GM23248 (cell line): ENCODE results near the gene NIN. TPM values are rescaled to one million over a fixed set of nuclear protein-coding genes. Genes with fewer than 3 reads are reported as not detected.

Experiments used
- DNase-seq: peaks from one replicate; pipeline ENCODE4 v3.0.0-alpha.2; 2015
- H2AFZ ChIP-seq: fragments of 200-600 bp; sonication (generic); 2 replicates; pipeline ENCODE4 v1.6.1; 2016; ENCODE audit warnings: antibody characterized with exemption
- H3F3A ChIP-seq: fragments of 200-600 bp; sonication (generic); 2 replicates; pipeline ENCODE4 v1.6.1; 2016; ENCODE audit warnings: mild to moderate bottlenecking, antibody characterized with exemption, mixed run types; ENCODE audit not compliant: insufficient read depth
- H3K27ac ChIP-seq: fragments of 200-600 bp; sonication (generic); 2 replicates; pipeline ENCODE4 v1.5.1; 2016; ENCODE audit warnings: mild to moderate bottlenecking
- H3K27me3 ChIP-seq: fragments of 200-600 bp; sonication (generic); replicated peaks from 2 replicates; pipeline ENCODE4 v1.6.1; 2016; ENCODE audit warnings: mild to moderate bottlenecking; ENCODE audit not compliant: insufficient read depth
- H3K36me3 ChIP-seq: fragments of 200-600 bp; sonication (generic); 2 replicates; pipeline ENCODE4 v1.6.1; 2016; ENCODE audit warnings: low read depth, mild to moderate bottlenecking
- H3K4me1 ChIP-seq: fragments of 200-600 bp; sonication (generic); 2 replicates; pipeline ENCODE4 v1.6.1; 2016; ENCODE audit warnings: mild to moderate bottlenecking; ENCODE audit not compliant: insufficient read depth
- H3K4me2 ChIP-seq: fragments of 200-600 bp; sonication (generic); one replicate; pipeline ENCODE4 v1.6.1; 2016; ENCODE audit warnings: mild to moderate bottlenecking; ENCODE audit not compliant: unreplicated experiment
- H3K4me3 ChIP-seq: fragments of 200-600 bp; sonication (generic); 2 replicates; pipeline ENCODE4 v1.5.1; 2016; ENCODE audit warnings: mild to moderate bottlenecking
- H3K79me2 ChIP-seq: fragments of 200-600 bp; sonication (generic); 2 replicates; pipeline ENCODE4 v1.6.1; 2016; ENCODE audit warnings: mild to moderate bottlenecking; ENCODE audit not compliant: insufficient read depth
- H3K9ac ChIP-seq: fragments of 200-600 bp; sonication (generic); 2 replicates; pipeline ENCODE4 v1.6.1; 2016; ENCODE audit warnings: mild to moderate bottlenecking
- H3K9me2 ChIP-seq: fragments of 200-600 bp; sonication (generic); 2 replicates; pipeline ENCODE4 v1.6.1; 2016; ENCODE audit warnings: mixed run types, mild to moderate bottlenecking, moderate library complexity; ENCODE audit not compliant: insufficient read depth
- H3K9me3 ChIP-seq: fragments of 200-600 bp; sonication (generic); one replicate; pipeline ENCODE4 v1.6.1; 2017; ENCODE audit warnings: low read depth
- H4K20me1 ChIP-seq: fragments of 200-600 bp; sonication (generic); 2 replicates; pipeline ENCODE4 v1.6.0; 2016; ENCODE audit not compliant: insufficient read depth
- EZH2 ChIP-seq: fragments of 200-600 bp; sonication (generic); IDR thresholded peaks from 2 replicates; pipeline ENCODE4 v1.6.1; 2018; ENCODE audit warnings: antibody characterized with exemption, mild to moderate bottlenecking; ENCODE audit not compliant: insufficient read depth, poor library complexity, severe bottlenecking
- EZH2phosphoT487 ChIP-seq: fragments of 200-600 bp; sonication (generic); IDR thresholded peaks from 2 replicates; pipeline ENCODE4 v1.6.1; 2018; ENCODE audit warnings: antibody characterized with exemption, moderate library complexity, mild to moderate bottlenecking, low read depth; ENCODE audit not compliant: insufficient read depth
- WGBS, 2 experiments: methylation state at CpG; one replicate each; pipeline ENCODE4 v1.1.6; 2015 to 2017; ENCODE audit warnings: low lambda C conversion rate in 2 of 2, low coverage in 1 of 2; ENCODE audit errors: missing lambda C conversion rate in 2 of 2; 5-methylcytosine and 5-hydroxymethylcytosine counted together
- in situ Hi-C: fragments of 300-500 bp; cut with MboI; formaldehyde crosslinking; loops from 2 replicates; pipeline ENCODE4 v1.15.0; 2020
- polyA plus RNA-seq: library from polyadenylated mRNA; unstranded; fragments of >200 nt; fragmentation: Nextera tagmentation; extraction: Ambion mirVana; gene quantifications from 2 replicates; pipeline ENCODE4 v1.2.1, GENCODE V29; 2016
- total RNA-seq: library from RNA; depleted of rRNA; stranded (reverse); fragments of >200 nt; shearing (Covaris generic); gene quantifications from 2 replicates; pipeline ENCODE4 v1.2.3, GENCODE V29; 2014

The NIN gene
- total and polyA plus RNA-seq, 2 experiments from 2014 or later, result 17.0 to 33.3 TPM

DNA sequence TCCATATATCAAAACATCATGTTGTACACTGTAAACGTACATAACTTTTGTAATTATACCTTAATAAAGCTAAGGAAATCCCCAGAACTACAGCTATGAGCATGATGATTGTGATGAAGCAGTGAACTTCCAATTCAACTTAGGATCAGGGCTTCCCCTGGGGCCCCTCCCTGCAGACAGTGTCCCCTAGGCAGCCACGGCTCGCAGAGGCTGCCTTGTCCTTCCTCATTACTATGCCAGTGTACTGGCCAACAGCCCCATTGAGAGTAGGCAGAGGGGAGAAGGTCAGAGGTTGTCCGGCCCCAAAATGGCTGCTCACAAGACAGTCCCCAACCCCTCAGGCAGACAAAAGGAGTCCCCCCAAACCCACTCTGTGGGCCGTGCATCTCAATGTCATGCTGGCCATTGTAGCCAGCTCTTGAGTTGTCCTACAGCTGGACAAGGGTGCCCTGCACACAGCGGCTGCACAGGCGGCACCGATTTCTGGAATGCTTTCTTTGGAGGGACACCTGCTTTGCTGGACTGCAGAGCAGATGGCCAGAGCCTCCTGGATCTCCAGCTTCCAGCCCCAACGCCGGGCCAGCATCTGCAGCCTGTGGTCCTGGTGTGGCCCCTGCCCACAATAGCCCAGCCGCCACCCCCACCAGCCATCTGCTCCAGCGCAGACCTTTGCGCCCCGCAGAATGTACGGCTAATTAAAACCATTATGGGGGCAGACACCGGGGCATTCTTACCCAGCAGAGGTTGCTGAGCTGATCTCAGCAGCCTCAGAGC is 46.1 kb downstream of the NIN start:
- in situ Hi-C loops, result no loop called here
- H3K9ac ChIP-seq, result no peak overlapping the region
- no peaks in the 10 kb centered on the region for H4K20me1 ChIP-seq
- H3K27ac ChIP-seq, result no peak overlapping the region
- no peak overlapping the region for H3K4me3 ChIP-seq
- H3K9me2 ChIP-seq, result no peaks in the 10 kb centered on the region
- no peak for TF ChIP-seq EZH2
- no peak for TF ChIP-seq EZH2phosphoT487
- no peak overlapping the region for H3K4me2 ChIP-seq
- WGBS, 2 experiments, result 87 to 88% methylated on average over 16 of the region's 16 CpGs
- no peaks in the 10 kb centered on the region for H3K27me3 ChIP-seq
- no peak for DNase-seq
- no peaks in the 10 kb centered on the region for H3K4me1 ChIP-seq
- no peak overlapping the region for H2AFZ ChIP-seq
- no peaks in the 10 kb centered on the region for H3K79me2 ChIP-seq
- no peaks in the 10 kb centered on the region for H3F3A ChIP-seq
- no peaks in the 10 kb centered on the region for H3K36me3 ChIP-seq
- H3K9me3 ChIP-seq, result no peaks in the 10 kb centered on the region

DNA sequence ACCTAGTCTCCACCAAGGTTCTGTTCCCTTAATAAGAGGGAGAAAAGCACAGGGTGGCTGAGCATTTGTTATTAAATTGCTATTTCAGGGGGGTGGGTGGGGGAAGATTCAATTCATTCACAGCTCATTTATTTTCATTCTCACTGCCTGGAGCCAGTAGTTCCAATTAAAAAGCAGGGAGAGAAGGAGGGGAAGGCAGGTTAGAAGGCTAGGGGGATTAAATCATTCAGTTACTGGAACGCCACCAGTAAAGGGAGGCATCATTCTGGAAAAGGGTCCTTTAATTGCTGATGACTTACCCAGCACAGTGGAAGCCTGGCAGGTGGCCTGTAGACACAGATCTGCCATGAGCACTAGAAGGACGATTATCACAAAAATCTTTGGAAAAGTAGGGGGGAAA is 47.4 kb downstream of the NIN start:
- no peak for DNase-seq

DNA sequence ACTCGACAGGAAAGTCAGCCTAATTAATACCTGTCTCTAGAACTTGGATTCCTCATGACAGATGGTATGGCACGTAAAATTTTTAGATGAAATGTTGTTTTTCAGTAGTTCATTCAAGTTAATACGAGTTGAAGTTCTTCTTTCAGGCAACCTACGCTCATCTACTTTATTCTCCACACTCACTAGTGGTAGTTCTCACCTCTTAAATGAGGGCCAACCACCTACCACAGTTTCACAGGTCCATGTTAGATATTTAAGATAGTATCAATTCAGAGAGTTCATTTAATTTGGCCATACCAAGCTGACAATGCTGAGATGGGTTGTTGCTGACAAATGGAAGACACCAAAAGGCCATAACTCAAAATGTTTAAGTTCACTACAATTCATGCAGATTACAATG is 50.6 kb downstream of the NIN start:
- Histone ChIP-seq H3K9ac (no peak overlapping the region), H3K36me3 (no peaks in the 10 kb centered on the region), H3K27ac (no peak overlapping the region), H2AFZ (no peak overlapping the region), H3K9me3 (no peaks in the 10 kb centered on the region), H3K4me1 (peaks cover 9% of the 10 kb centered on the region), H3K27me3 (no peaks in the 10 kb centered on the region), H3K4me2 (no peak overlapping the region), H3K9me2 (no peaks in the 10 kb centered on the region), H3F3A (peaks cover 17% of the 10 kb centered on the region), H4K20me1 (no peaks in the 10 kb centered on the region), H3K79me2 (no peaks in the 10 kb centered on the region), H3K4me3 (no peak overlapping the region)
- 90% methylated on average over 4 of the region's 4 CpGs for WGBS, 2 experiments
- in situ Hi-C loops, result no loop called here
- DNase-seq, result no peak
- TF ChIP-seq EZH2 (no peak), EZH2phosphoT487 (no peak)

More for the DNA sequence above, 47.4 kb downstream of the NIN start:
- H2AFZ ChIP-seq, result no peak overlapping the region
- no peaks in the 10 kb centered on the region for H3K79me2 ChIP-seq
- no peaks in the 10 kb centered on the region for H3K9me2 ChIP-seq
- H3K36me3 ChIP-seq, result no peaks in the 10 kb centered on the region
- H4K20me1 ChIP-seq, result no peaks in the 10 kb centered on the region
- 82 to 87% methylated on average over 2 of the region's 2 CpGs for WGBS, 2 experiments
- no peak overlapping the region for H3K27ac ChIP-seq
- no peaks in the 10 kb centered on the region for H3K4me1 ChIP-seq
- no peak overlapping the region for H3K9ac ChIP-seq
- no peaks in the 10 kb centered on the region for H3K27me3 ChIP-seq
- H3K4me2 ChIP-seq, result no peak overlapping the region
- in situ Hi-C loops, result no loop called here
- H3F3A ChIP-seq, result peaks cover 4% of the 10 kb centered on the region
- TF ChIP-seq EZH2 (no peak), EZH2phosphoT487 (no peak)
- no peak overlapping the region for H3K4me3 ChIP-seq
- H3K9me3 ChIP-seq, result no peaks in the 10 kb centered on the region

DNA sequence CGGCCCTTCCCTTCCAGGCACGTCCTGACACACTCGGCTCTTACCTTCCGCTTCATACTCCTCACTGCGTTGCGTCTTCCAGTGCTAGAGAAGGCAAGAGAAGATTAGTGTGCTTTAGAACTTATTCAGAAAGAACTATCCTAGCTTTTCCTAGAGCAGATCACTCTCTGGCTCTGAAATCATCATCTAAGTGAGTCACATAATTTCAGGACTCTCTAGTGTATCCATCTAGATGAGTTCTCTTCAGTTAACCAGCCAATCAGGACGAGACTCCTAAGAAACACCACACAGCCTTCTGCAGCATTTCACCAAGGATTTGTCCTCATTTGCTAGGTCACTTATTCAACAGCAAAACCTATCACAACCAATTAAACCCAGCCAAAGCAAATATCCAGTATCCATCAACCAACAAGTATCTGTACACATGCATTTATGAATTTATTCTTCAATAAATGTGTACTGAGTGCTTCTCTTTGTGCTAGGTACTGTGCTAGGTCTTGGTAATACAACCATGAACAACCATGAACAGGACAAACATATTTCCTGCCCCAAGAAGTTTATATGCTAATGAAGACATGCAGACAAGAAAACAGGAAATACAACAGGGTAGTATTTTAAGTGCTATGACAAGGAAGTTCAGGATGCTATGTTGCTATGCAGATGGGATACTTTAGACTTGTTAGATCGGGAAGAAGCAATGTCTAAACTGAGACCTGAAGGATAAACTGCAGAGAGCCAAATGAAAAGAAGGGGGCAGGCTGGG is 52.1 kb downstream of the NIN start:
- H3K9ac ChIP-seq, result no peak overlapping the region
- no peak overlapping the region for H2AFZ ChIP-seq
- H3K36me3 ChIP-seq, result no peaks in the 10 kb centered on the region
- H3K4me2 ChIP-seq, result no peak overlapping the region
- no peaks in the 10 kb centered on the region for H3K9me2 ChIP-seq
- DNase-seq, result peak; percentile 42
- no peaks in the 10 kb centered on the region for H3K79me2 ChIP-seq
- in situ Hi-C loops, result loop anchor here (10.0 kb wide), 2 partner anchors 164 to 234 kb away; no protein-coding TSS in a partner anchor
- no peaks in the 10 kb centered on the region for H3K27me3 ChIP-seq
- TF ChIP-seq EZH2phosphoT487, result no peak
- TF ChIP-seq EZH2, result no peak
- no peak overlapping the region for H3K27ac ChIP-seq
- H3K4me3 ChIP-seq, result no peak overlapping the region
- 71 to 76% methylated on average over 8 of the region's 8 CpGs for WGBS, 2 experiments
- H4K20me1 ChIP-seq, result no peaks in the 10 kb centered on the region
- H3K9me3 ChIP-seq, result no peaks in the 10 kb centered on the region
- peaks cover 17% of the 10 kb centered on the region for H3K4me1 ChIP-seq
- H3F3A ChIP-seq, result peaks cover 29% of the 10 kb centered on the region
